Measurements from ENCODE around the gene C9.

- no peak for TF ChIP-seq CTCF (IDR thresholded peaks at IDR 0.05)
- no peak for TF ChIP-seq POLR2A (IDR thresholded peaks at IDR 0.05)
These were observed 36.7 kb upstream of the C9 start for GRCh38 chr5:39400713-39401578.
